ENCODE data around the gene B9D2. TPM values are rescaled to one million over a fixed set of nuclear protein-coding genes. Genes with fewer than 3 reads are reported as not detected.
A peak's percentile ranks its signal among the peaks of the same experiment; 100 is the strongest.
"Not testable (repeated sequence)": the region's sequence is repeated elsewhere in the genome, so short reads cannot be mapped to it uniquely, and the experiment has no call there.

The B9D2 gene
- total RNA-seq, 1 donor from 2014 or later, result 2.5 TPM

DNA sequence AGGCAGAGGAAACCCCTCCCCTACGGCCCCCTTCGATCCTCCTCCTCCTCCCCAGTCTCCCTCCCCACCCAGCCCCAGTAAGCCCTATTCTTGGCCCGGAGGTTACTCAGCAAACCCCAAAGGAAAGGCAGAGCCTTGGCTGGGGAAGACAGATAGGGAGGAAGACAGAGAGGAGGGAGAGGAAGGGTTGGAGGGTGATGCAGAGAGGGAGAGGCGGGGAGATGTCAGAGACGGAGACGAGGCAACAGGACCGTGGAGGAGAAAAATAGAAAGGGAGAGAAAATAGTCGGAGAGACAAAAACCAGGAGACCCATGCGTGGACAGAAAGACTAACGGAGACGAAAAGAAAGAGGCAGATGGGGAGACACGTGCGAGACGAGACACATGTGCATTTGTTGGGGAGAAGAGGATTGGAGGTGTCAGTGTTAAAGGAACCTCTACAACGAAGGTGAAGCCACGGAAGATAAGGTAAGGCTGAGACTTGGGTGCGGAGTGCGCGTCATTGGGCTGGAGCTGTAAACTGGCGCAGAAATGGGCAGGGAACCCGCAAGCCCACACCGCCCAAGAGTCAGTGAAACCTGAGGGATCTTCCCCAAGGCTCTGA is 13.1 kb downstream of the B9D2 start:
- no peaks in the 10 kb centered on the region for H3K79me2 ChIP-seq (ENCODE audit: low read depth)
- H3K27me3 Mint-ChIP-seq (ENCODE audit: insufficient read depth, low read depth), result peaks cover 36% of the 10 kb centered on the region

DNA sequence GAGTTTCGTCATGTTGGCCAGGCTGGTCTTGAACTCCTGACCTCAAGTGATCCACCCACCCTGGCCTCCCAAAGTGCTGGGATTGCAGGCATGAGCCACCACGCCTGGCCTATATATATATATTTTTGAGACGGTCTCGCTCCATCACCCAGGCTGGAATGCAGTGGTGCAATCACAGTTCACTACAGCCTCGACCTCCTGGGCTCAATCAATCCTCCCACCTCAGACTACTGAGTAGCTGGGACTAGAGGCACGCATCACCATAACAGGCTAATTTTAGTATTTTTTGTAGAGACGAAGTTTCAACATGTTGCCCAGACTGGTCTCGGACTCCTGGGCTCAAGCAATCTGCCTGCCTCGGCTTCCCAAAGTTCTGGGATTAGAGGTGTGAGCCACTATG is 17.0 kb downstream of the B9D2 start:
- H3K4me3 Mint-ChIP-seq; H3K27ac Mint-ChIP-seq; H3K36me3 ChIP-seq; DNase-seq (ENCODE audit: low spot score); H3K4me3 ChIP-seq; H3K79me2 ChIP-seq (ENCODE audit: low read depth); H3K9me3 Mint-ChIP-seq; H3K27ac ChIP-seq; H3K4me2 ChIP-seq; H3K9ac ChIP-seq; H3K4me1 ChIP-seq; H3K4me1 Mint-ChIP-seq; H2AFZ ChIP-seq (replicated peaks); H3K9me3 ChIP-seq (ENCODE audit: low read depth); H3K36me3 Mint-ChIP-seq; H4K20me1 ChIP-seq (ENCODE audit: low read depth); H3F3A ChIP-seq (ENCODE audit: low read depth): not testable (repeated sequence)
- peaks cover 31% of the 10 kb centered on the region for H3K27me3 ChIP-seq
- H3K27me3 Mint-ChIP-seq (ENCODE audit: insufficient read depth, low read depth), result peaks cover 22% of the 10 kb centered on the region

More for the DNA sequence above, 13.1 kb downstream of the B9D2 start:
- Mint-ChIP-seq H3K4me1 (peaks cover 19% of the 10 kb centered on the region), H3K4me3 (peak overlapping the region; percentile 75), H3K9me3 (no peaks in the 10 kb centered on the region), H3K27ac (no peak overlapping the region), H3K36me3 (peaks cover 1% of the 10 kb centered on the region)
- H3K9ac ChIP-seq, result no peak overlapping the region
- H3K4me3 ChIP-seq, result peak overlapping the region; percentile 67
- H2AFZ ChIP-seq (replicated peaks), result no peak overlapping the region
- peaks cover 53% of the 10 kb centered on the region for H3K27me3 ChIP-seq
- no peak overlapping the region for H3K27ac ChIP-seq
- H3F3A ChIP-seq (ENCODE audit: low read depth), result peaks cover 13% of the 10 kb centered on the region
- no peak for DNase-seq (ENCODE audit: low spot score)
- H3K36me3 ChIP-seq, result no peaks in the 10 kb centered on the region
- peaks cover 9% of the 10 kb centered on the region for H3K4me1 ChIP-seq
- TF ChIP-seq, protein P1, sequence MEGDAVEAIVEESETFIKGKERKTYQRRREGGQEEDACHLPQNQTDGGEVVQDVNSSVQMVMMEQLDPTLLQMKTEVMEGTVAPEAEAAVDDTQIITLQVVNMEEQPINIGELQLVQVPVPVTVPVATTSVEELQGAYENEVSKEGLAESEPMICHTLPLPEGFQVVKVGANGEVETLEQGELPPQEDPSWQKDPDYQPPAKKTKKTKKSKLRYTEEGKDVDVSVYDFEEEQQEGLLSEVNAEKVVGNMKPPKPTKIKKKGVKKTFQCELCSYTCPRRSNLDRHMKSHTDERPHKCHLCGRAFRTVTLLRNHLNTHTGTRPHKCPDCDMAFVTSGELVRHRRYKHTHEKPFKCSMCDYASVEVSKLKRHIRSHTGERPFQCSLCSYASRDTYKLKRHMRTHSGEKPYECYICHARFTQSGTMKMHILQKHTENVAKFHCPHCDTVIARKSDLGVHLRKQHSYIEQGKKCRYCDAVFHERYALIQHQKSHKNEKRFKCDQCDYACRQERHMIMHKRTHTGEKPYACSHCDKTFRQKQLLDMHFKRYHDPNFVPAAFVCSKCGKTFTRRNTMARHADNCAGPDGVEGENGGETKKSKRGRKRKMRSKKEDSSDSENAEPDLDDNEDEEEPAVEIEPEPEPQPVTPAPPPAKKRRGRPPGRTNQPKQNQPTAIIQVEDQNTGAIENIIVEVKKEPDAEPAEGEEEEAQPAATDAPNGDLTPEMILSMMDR (IDR thresholded peaks at IDR 0.05), result no peak
- no peak for TF ChIP-seq EZH2 (IDR thresholded peaks at IDR 0.05)
- H3K9me3 ChIP-seq (ENCODE audit: low read depth), result no peaks in the 10 kb centered on the region
- H3K4me2 ChIP-seq, result peak overlapping the region; percentile 86
- H4K20me1 ChIP-seq (ENCODE audit: low read depth), result peaks cover 12% of the 10 kb centered on the region

DNA sequence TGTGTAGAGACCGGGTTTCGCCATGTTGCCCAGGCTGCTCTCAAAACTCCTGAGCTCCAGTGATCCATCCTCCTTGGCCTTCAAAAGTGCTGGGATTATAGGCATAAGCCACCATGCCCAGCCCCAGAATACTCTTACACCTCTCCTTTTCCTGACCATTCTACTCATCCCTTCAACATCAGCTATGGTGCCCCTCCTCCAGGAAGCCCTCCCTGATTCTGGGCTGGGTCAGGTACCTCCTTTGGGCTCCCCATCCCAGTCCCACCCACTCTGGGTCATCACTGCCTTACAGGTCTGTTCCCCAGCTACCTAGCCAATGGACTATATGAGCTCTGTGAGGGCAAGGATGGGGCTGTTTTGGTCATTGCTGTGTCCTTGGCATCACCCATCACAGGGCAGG is 19.8 kb downstream of the B9D2 start:
- H3K4me1 Mint-ChIP-seq, result no peaks in the 10 kb centered on the region
- H3K4me3 Mint-ChIP-seq, result no peak overlapping the region
- H3K27ac Mint-ChIP-seq, result no peak overlapping the region
- Histone ChIP-seq H3F3A (ENCODE audit: low read depth) (no peaks in the 10 kb centered on the region), H3K27me3 (peaks cover 3% of the 10 kb centered on the region), H3K36me3 (no peaks in the 10 kb centered on the region), H3K27ac (no peak overlapping the region), H3K4me3 (no peak overlapping the region), H3K9ac (no peak overlapping the region), H2AFZ (replicated peaks) (no peak overlapping the region), H3K79me2 (ENCODE audit: low read depth) (no peaks in the 10 kb centered on the region), H4K20me1 (ENCODE audit: low read depth) (no peaks in the 10 kb centered on the region), H3K9me3 (ENCODE audit: low read depth) (no peaks in the 10 kb centered on the region), H3K4me1 (no peaks in the 10 kb centered on the region), H3K4me2 (no peak overlapping the region)
- no peaks in the 10 kb centered on the region for H3K9me3 Mint-ChIP-seq
- TF ChIP-seq, protein P1 (IDR thresholded peaks at IDR 0.05), result no peak
- no peak for TF ChIP-seq EZH2 (IDR thresholded peaks at IDR 0.05)
- no peak for TF ChIP-seq EZH2phosphoT487 (IDR thresholded peaks at IDR 0.05)
- DNase-seq (ENCODE audit: low spot score), result no peak
- H3K36me3 Mint-ChIP-seq, result peaks cover 1% of the 10 kb centered on the region
- H3K27me3 Mint-ChIP-seq (ENCODE audit: insufficient read depth, low read depth), result peaks cover 5% of the 10 kb centered on the region

DNA sequence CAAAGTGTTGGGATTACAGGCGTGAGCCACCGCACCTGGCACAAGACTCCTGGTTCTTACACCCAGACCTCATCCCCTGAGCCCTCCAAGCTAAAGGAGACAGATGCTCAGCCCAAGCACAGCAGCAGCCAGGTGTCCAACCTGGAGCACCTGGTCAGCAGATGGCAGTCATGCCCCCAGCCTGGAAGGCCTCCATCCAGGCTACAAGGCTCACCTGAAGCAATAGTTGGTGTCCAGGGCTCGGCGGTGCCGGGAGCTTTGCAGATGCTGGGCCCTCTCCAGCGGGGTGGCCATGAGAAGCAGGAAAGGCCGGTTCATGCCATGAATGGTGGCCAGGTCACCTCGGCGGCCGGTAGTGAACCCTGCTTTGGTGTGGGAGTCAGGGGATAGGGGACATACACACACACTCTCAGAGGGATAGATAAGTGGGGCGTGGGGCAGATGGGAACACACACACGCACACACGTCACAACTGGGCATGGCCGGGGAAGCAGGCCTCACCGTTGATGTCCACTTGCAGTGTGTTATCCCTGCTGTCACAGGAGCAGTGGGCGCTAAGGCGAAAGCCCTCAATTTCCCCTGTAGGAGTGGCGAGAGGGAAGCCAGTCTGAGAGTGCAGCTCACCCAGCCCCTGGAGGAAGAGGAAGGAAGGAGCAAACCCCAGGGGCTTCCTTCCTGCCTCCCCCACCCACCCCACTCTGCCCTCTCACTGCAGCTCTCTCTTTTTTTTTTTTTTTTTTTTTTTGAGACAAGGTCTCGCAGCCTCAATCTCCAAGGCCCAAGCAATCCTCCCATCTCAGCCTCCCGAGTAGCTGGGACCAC is 22.1 kb downstream of the B9D2 start:
- Histone ChIP-seq H3K36me3 (no peaks in the 10 kb centered on the region), H3K9me3 (ENCODE audit: low read depth) (no peaks in the 10 kb centered on the region), H3K27me3 (no peaks in the 10 kb centered on the region), H3K79me2 (ENCODE audit: low read depth) (no peaks in the 10 kb centered on the region), H3K4me2 (no peak overlapping the region), H3K27ac (no peak overlapping the region), H4K20me1 (ENCODE audit: low read depth) (no peaks in the 10 kb centered on the region), H2AFZ (replicated peaks) (no peak overlapping the region), H3F3A (ENCODE audit: low read depth) (no peaks in the 10 kb centered on the region), H3K4me3 (no peak overlapping the region), H3K9ac (no peak overlapping the region), H3K4me1 (no peaks in the 10 kb centered on the region)
- TF ChIP-seq EZH2phosphoT487 (IDR thresholded peaks at IDR 0.05) (no peak), EZH2 (IDR thresholded peaks at IDR 0.05) (no peak)
- TF ChIP-seq, protein P1 (IDR thresholded peaks at IDR 0.05), result no peak
- H3K9me3 Mint-ChIP-seq, result no peaks in the 10 kb centered on the region
- no peak for DNase-seq (ENCODE audit: low spot score)
- H3K4me3 Mint-ChIP-seq, result no peak overlapping the region
- H3K36me3 Mint-ChIP-seq, result no peaks in the 10 kb centered on the region
- no peak overlapping the region for H3K27ac Mint-ChIP-seq
- no peaks in the 10 kb centered on the region for H3K4me1 Mint-ChIP-seq
- H3K27me3 Mint-ChIP-seq (ENCODE audit: insufficient read depth, low read depth), result peaks cover 2% of the 10 kb centered on the region

All from neural progenitor cell (in vitro differentiated cells).